HCT116 (cell line): ENCODE data around the gene LMBR1L. TPM values are rescaled to one million over a fixed set of nuclear protein-coding genes. Genes with fewer than 3 reads are reported as not detected.

Experiments
- ATAC-seq: fragments of 200-7000 bp; cut with Tn5 transposase; 2 replicates; pipeline ENCODE4 v1.9.1; 2020; ENCODE audit warnings: mild to moderate bottlenecking, moderate library complexity
- BruUV-seq: library from RNA; stranded (reverse); fragments of 400-500 nt; replicated peaks from 2 replicates; lab custom pipeline; 2021; lab: Mats Ljungman, UMichigan
- CTCF ChIA-PET: fragments of 300-600 bp; sonication (Branson Sonifier 250); formaldehyde crosslinking; loops from one replicate; lab custom pipeline; 2021; ENCODE audit warnings: antibody characterized with exemption; lab: Charles Lee
- POLR2A ChIA-PET: fragments of 300-600, 350-600 bp; sonication (Branson Sonifier 250); formaldehyde crosslinking; loops from one replicate; lab custom pipeline; 2021; ENCODE audit warnings: antibody characterized with exemption; lab: Charles Lee
- RAD21 ChIA-PET, 2 experiments: fragments of 300-600 bp; sonication (Branson Sonifier 250); formaldehyde crosslinking; loops; one replicate each; lab custom pipeline; 2023; ENCODE audit warnings: low total read pairs in 2 of 2; ENCODE audit not compliant: uncharacterized antibody in 2 of 2, unreplicated experiment in 2 of 2, low non-redundant PET in 1 of 2; lab: Charles Lee
- DNase-seq: peaks from one replicate; pipeline ENCODE4 v3.0.0-alpha.2; 2010; ENCODE audit warnings: low read depth, low spot score
- H2AFZ ChIP-seq: fragments of 200-600 bp; shearing (Covaris generic), sonication (generic); 2 replicates; pipeline ENCODE4 v1.6.1; 2017; ENCODE audit warnings: low read depth, mixed run types, mixed read lengths, antibody characterized with exemption, low read length; ENCODE audit not compliant: poor library complexity, severe bottlenecking
- H3K27ac ChIP-seq: 2 replicates; pipeline ENCODE4 v1.5.1; 2012; ENCODE audit warnings: low read depth, low read length
- H3K27me3 ChIP-seq: fragments of 200-600 bp; sonication (generic); 2 replicates; pipeline ENCODE4 v1.6.1; 2016; ENCODE audit warnings: mixed run types, low read length, mixed read lengths; ENCODE audit not compliant: insufficient read depth
- H3K36me3 ChIP-seq, 2 experiments: fragments of 200-500 bp in 1 of 2; fragments of 200-600 bp in 1 of 2; sonication (Bioruptor generic) in 1 of 2; sonication (generic) in 1 of 2; 2 replicates each; pipeline versions ENCODE4 v1.5.1 to v1.6.1; 2014 to 2016; ENCODE audit warnings: low read length in 2 of 2, inconsistent platforms in 1 of 2, mixed read lengths in 1 of 2, mixed run types in 1 of 2; ENCODE audit not compliant: insufficient read depth in 2 of 2, control insufficient read depth in 1 of 2
- H3K4me1 ChIP-seq, 2 experiments: fragments of 200-600 bp in 1 of 2; sonication (generic) in 1 of 2; 2 replicates each; pipeline versions ENCODE4 v1.5.1 to v1.6.1; 2012 to 2017; ENCODE audit warnings: low read length in 2 of 2, inconsistent platforms in 1 of 2, mild to moderate bottlenecking in 1 of 2, mixed read lengths in 1 of 2, mixed run types in 1 of 2, moderate library complexity in 1 of 2; ENCODE audit not compliant: insufficient read depth in 2 of 2, control insufficient read depth in 1 of 2
- H3K4me2 ChIP-seq: fragments of 200-600 bp; sonication (generic); 2 replicates; pipeline ENCODE4 v1.6.1; 2017; ENCODE audit warnings: mixed run types, low read length, mixed read lengths
- H3K4me3 ChIP-seq, 2 experiments: fragments of 200-600 bp in 1 of 2; sonication (generic) in 1 of 2; replicated peaks in 1 of 2; 2 replicates each; pipeline ENCODE4 v1.5.1; 2011 to 2016; ENCODE audit warnings: low read length in 2 of 2, control low read depth in 1 of 2, low read depth in 1 of 2, mild to moderate bottlenecking in 1 of 2, mixed read lengths in 1 of 2, mixed run types in 1 of 2
- H3K79me2 ChIP-seq: fragments of 200-600 bp; sonication (generic); 2 replicates; pipeline ENCODE4 v1.6.1; 2017; ENCODE audit warnings: mild to moderate bottlenecking, mixed run types, low read length, moderate library complexity, mixed read lengths; ENCODE audit not compliant: insufficient read depth
- H3K9ac ChIP-seq: fragments of 200-600 bp; sonication (generic); 2 replicates; pipeline ENCODE4 v1.6.1; 2016; ENCODE audit warnings: low read length, mixed read lengths
- H3K9me2 ChIP-seq: fragments of 200-600 bp; sonication (generic), shearing (Covaris generic); 2 replicates; pipeline ENCODE4 v1.6.1; 2017; ENCODE audit warnings: mixed run types, mild to moderate bottlenecking, moderate library complexity; ENCODE audit not compliant: insufficient read depth
- H3K9me3 ChIP-seq, 2 experiments: fragments of 200-500 bp in 1 of 2; fragments of 200-600 bp in 1 of 2; sonication (Bioruptor generic) in 1 of 2; sonication (generic) in 1 of 2; 2 replicates each; pipeline ENCODE4 v1.6.1; 2014 to 2017; ENCODE audit warnings: low read length in 2 of 2, mixed read lengths in 2 of 2, inconsistent platforms in 1 of 2, low read depth in 1 of 2, mild to moderate bottlenecking in 1 of 2, mixed run types in 1 of 2, moderate library complexity in 1 of 2; ENCODE audit not compliant: control insufficient read depth in 1 of 2, insufficient read depth in 1 of 2
- H4K20me1 ChIP-seq: fragments of 200-600 bp; sonication (generic), shearing (Covaris generic); 2 replicates; pipeline ENCODE4 v1.6.1; 2017; ENCODE audit warnings: mixed run types, mild to moderate bottlenecking, moderate library complexity; ENCODE audit not compliant: insufficient read depth
- CTCF ChIP-seq, 3 experiments: fragments of 200-600 bp in 1 of 3; sonication (generic) in 1 of 3; IDR thresholded peaks in 2 of 3; conservative IDR thresholded peaks in 1 of 3; 2 replicates each; pipeline ENCODE4 v1.5.1; 2012 to 2017; ENCODE audit warnings: low read depth in 2 of 3, low read length in 2 of 3, antibody characterized with exemption in 1 of 3, borderline replicate concordance in 1 of 3, control low read depth in 1 of 3, mild to moderate bottlenecking in 1 of 3, mixed read lengths in 1 of 3, mixed run types in 1 of 3, moderate library complexity in 1 of 3; ENCODE audit not compliant: insufficient read depth in 1 of 3
- EGR1 ChIP-seq: IDR thresholded peaks from 2 replicates; pipeline ENCODE4 v1.6.1; 2012; ENCODE audit warnings: low read depth
- EZH2 ChIP-seq: fragments of 200-600 bp; sonication (generic); IDR thresholded peaks from 2 replicates; pipeline ENCODE4 v1.6.1; 2017; ENCODE audit warnings: antibody characterized with exemption, mixed run types
- EZH2phosphoT487 ChIP-seq: fragments of 200-600 bp; IDR thresholded peaks from 2 replicates; pipeline ENCODE4 v1.6.1; 2018; ENCODE audit warnings: antibody characterized with exemption, borderline replicate concordance
- FOSL1 ChIP-seq: IDR thresholded peaks from 2 replicates; pipeline ENCODE4 v1.6.1; 2012; ENCODE audit warnings: low read depth
- POLR2AphosphoS5 ChIP-seq: IDR thresholded peaks from 2 replicates; pipeline ENCODE4 v1.6.1; 2011; ENCODE audit warnings: mild to moderate bottlenecking, low read depth, low read length, moderate library complexity
- RAD21 ChIP-seq: IDR thresholded peaks from 2 replicates; pipeline ENCODE4 v1.6.1; 2012; ENCODE audit warnings: low read depth, mild to moderate bottlenecking
- REST ChIP-seq: IDR thresholded peaks from 2 replicates; pipeline ENCODE4 v1.6.1; 2012; ENCODE audit warnings: low read depth
- SIN3A ChIP-seq: IDR thresholded peaks from 2 replicates; pipeline ENCODE4 v1.6.1; 2012; ENCODE audit warnings: low read depth
- SP1 ChIP-seq: IDR thresholded peaks from 2 replicates; pipeline ENCODE4 v1.6.1; 2012; ENCODE audit warnings: low read depth
- SRF ChIP-seq: IDR thresholded peaks from 2 replicates; pipeline ENCODE4 v1.6.1; 2012; ENCODE audit warnings: low read depth
- TCF7L2 ChIP-seq: IDR thresholded peaks from 2 replicates; pipeline ENCODE4 v1.7.0; 2011; ENCODE audit warnings: borderline replicate concordance, inconsistent platforms; ENCODE audit not compliant: insufficient read depth, insufficient read length; ENCODE audit errors: extremely low read depth
- YY1 ChIP-seq: IDR thresholded peaks from 2 replicates; pipeline ENCODE4 v1.6.1; 2011; ENCODE audit warnings: low read length, low read depth, moderate library complexity, mild to moderate bottlenecking; ENCODE audit not compliant: insufficient replicate concordance; ENCODE audit errors: extremely low read depth
- ZBTB33 ChIP-seq: IDR thresholded peaks from 2 replicates; pipeline ENCODE4 v1.6.1; 2011; ENCODE audit warnings: mild to moderate bottlenecking, low read length, moderate library complexity; ENCODE audit not compliant: insufficient replicate concordance; ENCODE audit errors: extremely low read depth
- intact Hi-C: fragments of 100-400 bp; cut with micrococcal nuclease; formaldehyde crosslinking; loops from 2 replicates; pipeline ENCODE4 v1.10.0; 2022
- total RNA-seq: library from RNA; stranded (reverse); gene quantifications from one replicate; pipeline ENCODE4 v1.2.1, GENCODE V29; 2021; ENCODE audit not compliant: unreplicated experiment

Gene LMBR1L
- total RNA-seq, 1 experiment from 2014 or later = 44.4 TPM

- no peak overlapping the region for H2AFZ ChIP-seq
- H3K9ac ChIP-seq = no peak overlapping the region
- ChIA-PET CTCF (interaction anchor here (0.6 to 4.9 kb wide), 5 partner anchors 8 to 44 kb away, joined by 3 to 23 read pairs (median 4); partner anchors contain the start of gene RHEBL1), POLR2A (no interaction called here), RAD21 (no interaction called here)
- ATAC-seq (peak; percentile 37; the same call in 1 of the 2 replicates), DNase-seq (no peak)
- H3K27ac ChIP-seq = no peak overlapping the region
- H3K36me3 ChIP-seq = 0 out of 4 replicates have a peak, but pooled peaks cover 0 to 2% of the 10 kb centered on the region in 2 experiments
- H3K27me3 ChIP-seq = no peaks in the 10 kb centered on the region
- H3K4me2 ChIP-seq = no peak overlapping the region
- no peaks in the 10 kb centered on the region for H3K9me2 ChIP-seq
- no peaks in the 10 kb centered on the region for H3K9me3 ChIP-seq
- intact Hi-C loops = loop anchor here (1.0 kb wide), 1 partner anchor 28 kb away; no protein-coding TSS in a partner anchor
- H3K4me3 ChIP-seq = no peak overlapping the region
- no peaks in the 10 kb centered on the region for H4K20me1 ChIP-seq
- BruUV-seq = no TSS peak
- no peaks in the 10 kb centered on the region for H3K79me2 ChIP-seq
- peaks cover 11 to 16% of the 10 kb centered on the region in 2 experiments for H3K4me1 ChIP-seq
- TF ChIP-seq POLR2AphosphoS5 (no peak), SRF (no peak), EZH2 (no peak), EGR1 (peak; percentile 66; the same call in 1 of the 2 replicates), REST (no peak), SP1 (no peak), CTCF (IDR thresholded peaks at IDR 0.05 in 2 of 3, conservative IDR thresholded peaks at IDR 0.05 in 1 of 3; ENCODE audit: borderline replicate concordance in 1 of 3, insufficient read depth in 1 of 3, low read depth in 2 of 3, low read length in 2 of 3) (peak; percentile 47 to 63 (median 51); a peak in 5 of 6 replicates), FOSL1 (no peak), ZBTB33 (no peak), YY1 (no peak), TCF7L2 (no peak), RAD21 (peak; percentile 64), SIN3A (no peak), EZH2phosphoT487 (no peak)
These were observed 18.4 kb downstream of the LMBR1L start for GRCh38 chr12:49092086-49092815.
